Mesenchymal stem cell (in vitro differentiated cells and primary cell): ENCODE data around the gene TMEM248.

Experiments used
- DNase-seq: peaks from one replicate; pipeline ENCODE4 v3.0.0-alpha.2; 2013
- H2AFZ ChIP-seq: one replicate; pipeline ENCODE4 v1.6.1; 2013; ENCODE audit warnings: low read depth, mild to moderate bottlenecking, control low read depth, inconsistent platforms, low read length, moderate library complexity
- H2AK5ac ChIP-seq: 2 replicates; pipeline ENCODE4 v1.6.1; 2013; ENCODE audit warnings: low read length, moderate library complexity, mild to moderate bottlenecking, inconsistent platforms; ENCODE audit not compliant: severe bottlenecking
- H2BK120ac ChIP-seq: one replicate; pipeline ENCODE4 v1.6.1; 2013; ENCODE audit warnings: low read depth, mild to moderate bottlenecking, inconsistent platforms, low read length, moderate library complexity
- H2BK12ac ChIP-seq, 2 experiments: one replicate each; pipeline ENCODE4 v1.6.1; 2013; ENCODE audit warnings: inconsistent platforms in 2 of 2, low read length in 2 of 2, mild to moderate bottlenecking in 2 of 2, moderate library complexity in 2 of 2, control low read depth in 1 of 2
- H2BK15ac ChIP-seq: one replicate; pipeline ENCODE4 v1.6.1; 2013; ENCODE audit warnings: mild to moderate bottlenecking, low read depth, inconsistent platforms; ENCODE audit not compliant: poor library complexity, severe bottlenecking
- H2BK5ac ChIP-seq: 2 replicates; pipeline ENCODE4 v1.6.1; 2013; ENCODE audit warnings: low read depth, mild to moderate bottlenecking, low read length, control low read depth, inconsistent platforms; ENCODE audit not compliant: poor library complexity, severe bottlenecking
- H3K14ac ChIP-seq, 2 experiments: one replicate each; pipeline ENCODE4 v1.6.1; 2013; ENCODE audit warnings: inconsistent platforms in 2 of 2, low read length in 2 of 2, control low read depth in 1 of 2, mild to moderate bottlenecking in 1 of 2, moderate library complexity in 1 of 2
- H3K18ac ChIP-seq, 2 experiments: one replicate each; pipeline ENCODE4 v1.6.1; 2013; ENCODE audit warnings: inconsistent platforms in 2 of 2, low read length in 2 of 2, control low read depth in 1 of 2, low read depth in 1 of 2, mild to moderate bottlenecking in 1 of 2
- H3K23ac ChIP-seq, 2 experiments: one replicate each; pipeline ENCODE4 v1.6.1; 2013; ENCODE audit warnings: inconsistent platforms in 2 of 2, low read length in 2 of 2, mild to moderate bottlenecking in 2 of 2, moderate library complexity in 2 of 2, control low read depth in 1 of 2
- H3K27ac ChIP-seq: 2 replicates; pipeline ENCODE4 v1.5.1; 2013; ENCODE audit warnings: mild to moderate bottlenecking, moderate library complexity, low read length, control low read depth, inconsistent platforms; ENCODE audit not compliant: poor library complexity, severe bottlenecking
- H3K27me3 ChIP-seq, 2 experiments: 2 replicates each; pipeline versions ENCODE4 v1.6.1 to v1.7.0; 2013; ENCODE audit warnings: low read length in 2 of 2, mild to moderate bottlenecking in 2 of 2, moderate library complexity in 2 of 2, control low read depth in 1 of 2, inconsistent platforms in 1 of 2; ENCODE audit not compliant: control insufficient read depth in 1 of 2, insufficient read depth in 1 of 2
- H3K36me3 ChIP-seq, 2 experiments: 2 replicates each; pipeline versions ENCODE4 v1.6.1 to v1.7.0; 2013; ENCODE audit warnings: low read length in 2 of 2, control low read depth in 1 of 2, inconsistent platforms in 1 of 2, low read depth in 1 of 2, mild to moderate bottlenecking in 1 of 2; ENCODE audit not compliant: insufficient read depth in 2 of 2, control insufficient read depth in 1 of 2
- H3K4ac ChIP-seq, 2 experiments: one replicate each; pipeline ENCODE4 v1.6.1; 2013; ENCODE audit warnings: inconsistent platforms in 2 of 2, low read length in 2 of 2, mild to moderate bottlenecking in 2 of 2, moderate library complexity in 2 of 2, control low read depth in 1 of 2, low read depth in 1 of 2
- H3K4me1 ChIP-seq: 2 replicates; pipeline ENCODE4 v1.6.1; 2013; ENCODE audit warnings: low read depth, low read length, control low read depth; ENCODE audit not compliant: control insufficient read depth, insufficient read depth
- H3K4me2 ChIP-seq: 2 replicates; pipeline ENCODE4 v1.6.1; 2013; ENCODE audit warnings: low read length, mild to moderate bottlenecking, inconsistent platforms; ENCODE audit not compliant: poor library complexity, severe bottlenecking
- H3K4me3 ChIP-seq, 2 experiments: 2 replicates each; pipeline versions ENCODE4 v1.5.1 to v1.7.0; 2013; ENCODE audit warnings: low read length in 2 of 2, mild to moderate bottlenecking in 2 of 2, control low read depth in 1 of 2, low read depth in 1 of 2; ENCODE audit not compliant: insufficient read depth in 1 of 2
- H3K79me1 ChIP-seq: replicated peaks from 2 replicates; pipeline ENCODE4 v1.6.1; 2013; ENCODE audit warnings: mild to moderate bottlenecking, control low read depth, low read length, inconsistent platforms; ENCODE audit not compliant: poor library complexity, severe bottlenecking
- H3K9ac ChIP-seq: 2 replicates; pipeline ENCODE4 v1.7.0; 2013; ENCODE audit warnings: mild to moderate bottlenecking, low read length, moderate library complexity
- H3K9me3 ChIP-seq: 2 replicates; pipeline ENCODE4 v1.7.0; 2013; ENCODE audit warnings: mild to moderate bottlenecking, low read length; ENCODE audit not compliant: control insufficient read depth
- H4K8ac ChIP-seq: one replicate; pipeline ENCODE4 v1.6.1; 2013; ENCODE audit warnings: inconsistent platforms, mild to moderate bottlenecking, low read length, moderate library complexity
- H4K91ac ChIP-seq: one replicate; pipeline ENCODE4 v1.6.1; 2013; ENCODE audit warnings: mild to moderate bottlenecking, low read length, inconsistent platforms
- WGBS: methylation state at CpG from one replicate; pipeline ENCODE4 v1.1.7; 2013; ENCODE audit warnings: mixed read lengths; 5-methylcytosine and 5-hydroxymethylcytosine counted together

Gene TMEM248

GRCh38 chr7:66920256-66920655 is 769 bp upstream of the TMEM248 start:
- Histone ChIP-seq H2AK5ac (no peak overlapping the region), H3K9me3 (no peaks in the 10 kb centered on the region), H2AFZ (no peak overlapping the region), H3K79me1 (peaks cover under 1% of the 10 kb centered on the region), H3K4me3 (peak overlapping the region in 1 of 2 experiments; percentile 88), H2BK5ac (no peak overlapping the region), H4K8ac (no peak overlapping the region), H2BK15ac (no peak overlapping the region), H3K27ac (no peak overlapping the region), H3K4me1 (peaks cover 8% of the 10 kb centered on the region), H3K4me2 (no peak overlapping the region), H3K27me3 (no peaks in the 10 kb centered on the region), H3K4ac (no peak overlapping the region), H3K18ac (no peak overlapping the region), H2BK12ac (no peak overlapping the region), H4K91ac (no peak overlapping the region), H3K36me3 (peaks cover 5 to 6% of the 10 kb centered on the region in 2 experiments), H3K23ac (no peak overlapping the region), H3K14ac (no peak overlapping the region), H3K9ac (peak overlapping the region; percentile 93), H2BK120ac (no peak overlapping the region)
- DNase-seq = peak; percentile 14
- 93% methylated on average over 3 of the region's 3 CpGs for WGBS

- Histone ChIP-seq H3K14ac (peak overlapping the region in 1 of 2 experiments; percentile 98), H3K4me2 (peak overlapping the region; percentile 67), H2BK120ac (peak overlapping the region; percentile 98), H3K27me3 (no peaks in the 10 kb centered on the region), H3K9me3 (no peaks in the 10 kb centered on the region), H2AFZ (no peak overlapping the region), H3K23ac (peak overlapping the region in 1 of 2 experiments; percentile 79), H3K36me3 (peaks cover 5 to 9% of the 10 kb centered on the region in 2 experiments), H3K4ac (peak overlapping the region; percentile 19 to 71), H2BK5ac (peak overlapping the region; percentile 25), H4K8ac (peak overlapping the region; percentile 98), H3K18ac (peak overlapping the region; percentile 83 to 91), H3K4me3 (peak overlapping the region; percentile 78 to 88), H3K9ac (peak overlapping the region; percentile 93), H3K4me1 (peaks cover 8% of the 10 kb centered on the region), H4K91ac (peak overlapping the region; percentile 56), H2AK5ac (no peak overlapping the region), H2BK15ac (no peak overlapping the region), H2BK12ac (no peak overlapping the region), H3K79me1 (peaks cover 2% of the 10 kb centered on the region), H3K27ac (no peak overlapping the region)
- under 1% methylated on average over 33 of the region's 47 CpGs for WGBS
- DNase-seq = peak; percentile 56
Observed at GRCh38 chr7:66921396-66921917, 432 bp downstream of the TMEM248 start.

GRCh38 chr7:66921918-66922486 is 977 bp downstream of the TMEM248 start:
- Histone ChIP-seq H3K23ac (no peak overlapping the region), H3K18ac (no peak overlapping the region), H3K14ac (no peak overlapping the region), H3K36me3 (peaks cover 5 to 9% of the 10 kb centered on the region in 2 experiments), H3K27ac (no peak overlapping the region), H3K9ac (peak overlapping the region; percentile 93), H2BK5ac (no peak overlapping the region), H3K27me3 (no peaks in the 10 kb centered on the region), H4K8ac (no peak overlapping the region), H2BK120ac (no peak overlapping the region), H2AK5ac (no peak overlapping the region), H3K79me1 (peaks cover 3% of the 10 kb centered on the region), H2BK12ac (no peak overlapping the region), H3K4ac (no peak overlapping the region), H2AFZ (no peak overlapping the region), H3K4me3 (peak overlapping the region; percentile 78 to 88), H3K9me3 (no peaks in the 10 kb centered on the region), H3K4me1 (peaks cover 8% of the 10 kb centered on the region), H3K4me2 (peak overlapping the region; percentile 67), H4K91ac (no peak overlapping the region), H2BK15ac (no peak overlapping the region)
- no peak for DNase-seq
- 47% methylated on average over 15 of the region's 15 CpGs for WGBS

GRCh38 chr7:66925255-66925654 is 4.2 kb downstream of the TMEM248 start:
- no peak for DNase-seq
- Histone ChIP-seq H2BK12ac (no peak overlapping the region), H3K4me3 (no peak overlapping the region), H2BK15ac (no peak overlapping the region), H3K36me3 (peaks cover 6 to 20% of the 10 kb centered on the region in 2 experiments), H2BK120ac (no peak overlapping the region), H2AK5ac (no peak overlapping the region), H3K79me1 (peaks cover 5% of the 10 kb centered on the region), H3K27ac (no peak overlapping the region), H2BK5ac (no peak overlapping the region), H4K8ac (no peak overlapping the region), H3K14ac (no peak overlapping the region), H3K9me3 (no peaks in the 10 kb centered on the region), H3K4me1 (peaks cover 8% of the 10 kb centered on the region), H3K18ac (no peak overlapping the region), H3K9ac (no peak overlapping the region), H4K91ac (no peak overlapping the region), H2AFZ (no peak overlapping the region), H3K4me2 (no peak overlapping the region), H3K27me3 (no peaks in the 10 kb centered on the region), H3K4ac (no peak overlapping the region), H3K23ac (no peak overlapping the region)
- 95% methylated on average over 3 of the region's 3 CpGs for WGBS
